PC-9 (cell line): ENCODE results near the gene PBX3. TPM values are rescaled to one million over a fixed set of nuclear protein-coding genes. Genes with fewer than 3 reads are reported as not detected.

Experiments used
- BruUV-seq: library from RNA; stranded (reverse); fragments of 400-500 nt; replicated peaks from 2 replicates; lab custom pipeline; 2021; lab: Mats Ljungman, UMichigan
- CTCF ChIA-PET: fragments of 300-600 bp; sonication (Branson Sonifier 250); formaldehyde crosslinking; loops from one replicate; lab custom pipeline; 2022; ENCODE audit warnings: antibody characterized with exemption; lab: Charles Lee
- POLR2A ChIA-PET: fragments of 300-600 bp; sonication (Branson Sonifier 250); formaldehyde crosslinking; loops from one replicate; lab custom pipeline; 2022; ENCODE audit warnings: antibody characterized with exemption; ENCODE audit not compliant: unreplicated experiment; lab: Charles Lee
- DNase-seq, 2 experiments: peaks; one replicate each; pipeline versions ENCODE4 v3.0.0 to v3.0.0-alpha.2; 2015 to 2022; ENCODE audit warnings: mixed read lengths in 1 of 2
- H2AFZ ChIP-seq: fragments of 200-600 bp; sonication (generic); 2 replicates; pipeline ENCODE4 v1.8.1; 2017; ENCODE audit warnings: antibody characterized with exemption
- H3F3A ChIP-seq: fragments of 200-600 bp; sonication (generic); 2 replicates; pipeline ENCODE4 v1.8.1; 2017; ENCODE audit warnings: antibody characterized with exemption, mild to moderate bottlenecking, low read depth; ENCODE audit not compliant: insufficient read depth
- H3K27ac ChIP-seq: fragments of 200-600 bp; sonication (generic); 2 replicates; pipeline ENCODE4 v1.6.1; 2016; ENCODE audit warnings: mixed run types
- H3K27me3 ChIP-seq: fragments of 200-600 bp; sonication (generic); 2 replicates; pipeline ENCODE4 v1.6.1; 2016; ENCODE audit warnings: low read depth, mixed run types; ENCODE audit not compliant: insufficient read depth
- H3K36me3 ChIP-seq: fragments of 200-600 bp; sonication (generic); 2 replicates; pipeline ENCODE4 v1.6.1; 2016; ENCODE audit warnings: low read depth, mixed run types
- H3K4me1 ChIP-seq: fragments of 200-600 bp; sonication (generic); replicated peaks from 2 replicates; pipeline ENCODE4 v1.6.1; 2016; ENCODE audit warnings: mixed run types; ENCODE audit not compliant: insufficient read depth
- H3K4me2 ChIP-seq: fragments of 200-600 bp; sonication (generic); 2 replicates; pipeline ENCODE4 v1.6.1; 2017; ENCODE audit warnings: mixed run types
- H3K4me3 ChIP-seq: fragments of 200-600 bp; sonication (generic); 2 replicates; pipeline ENCODE4 v1.6.1; 2016; ENCODE audit warnings: mixed run types
- H3K79me2 ChIP-seq: fragments of 200-600 bp; sonication (generic); 2 replicates; pipeline ENCODE4 v1.6.1; 2017; ENCODE audit warnings: low read depth, mixed run types
- H3K9me2 ChIP-seq: fragments of 200-600 bp; sonication (generic); 2 replicates; pipeline ENCODE4 v1.8.1; 2017; ENCODE audit warnings: mild to moderate bottlenecking; ENCODE audit not compliant: insufficient read depth
- H3K9me3 ChIP-seq: fragments of 200-600 bp; sonication (generic); 2 replicates; pipeline ENCODE4 v1.8.1; 2016; ENCODE audit warnings: low read depth; ENCODE audit not compliant: insufficient read depth
- H4K20me1 ChIP-seq: fragments of 200-600 bp; sonication (generic); 2 replicates; pipeline ENCODE4 v1.8.1; 2017; ENCODE audit not compliant: insufficient read depth
- CTCF ChIP-seq: fragments of 200-600 bp; sonication (generic); conservative IDR thresholded peaks from 2 replicates; pipeline ENCODE4 v1.6.1; 2017; ENCODE audit warnings: mixed run types, antibody characterized with exemption, mild to moderate bottlenecking, moderate library complexity
- EZH2 ChIP-seq: fragments of 200-600 bp; sonication (generic); IDR thresholded peaks from 2 replicates; pipeline ENCODE4 v1.8.0; 2017; ENCODE audit warnings: antibody characterized with exemption, low read depth
- intact Hi-C: fragments of 100-400 bp; cut with micrococcal nuclease; formaldehyde crosslinking; loops from one replicate; pipeline ENCODE4 v1.10.0; 2022; ENCODE audit not compliant: unreplicated experiment
- total RNA-seq: library from RNA; stranded (reverse); gene quantifications from 2 replicates; pipeline ENCODE4 v1.2.3, GENCODE V29; 2021

Gene PBX3
- total RNA-seq, 1 experiment from 2014 or later, result 18.3 TPM

- DNase-seq, result no peak
- no peak overlapping the region for H3K27ac ChIP-seq
- H4K20me1 ChIP-seq, result no peaks in the 10 kb centered on the region
- intact Hi-C loops, result no loop called here
- no peaks in the 10 kb centered on the region for H3K9me3 ChIP-seq
- no peaks in the 10 kb centered on the region for H3F3A ChIP-seq
- H3K9me2 ChIP-seq, result no peaks in the 10 kb centered on the region
- H3K4me3 ChIP-seq, result no peak overlapping the region
- no peaks in the 10 kb centered on the region for H3K4me1 ChIP-seq
- H3K4me2 ChIP-seq, result no peak overlapping the region
- ChIA-PET POLR2A (no interaction called here), CTCF (no interaction called here)
- no peaks in the 10 kb centered on the region for H3K36me3 ChIP-seq
- no peaks in the 10 kb centered on the region for H3K79me2 ChIP-seq
- TF ChIP-seq CTCF, result no peak
- TF ChIP-seq EZH2, result no peak
- no peak overlapping the region for H2AFZ ChIP-seq
- no TSS peak for BruUV-seq
- H3K27me3 ChIP-seq, result no peaks in the 10 kb centered on the region
Measured at GRCh38 chr9:125908966-125909365, 161.8 kb downstream of the PBX3 start.

GRCh38 chr9:125909459-125909858, 162.3 kb downstream of the PBX3 start:
- no TSS peak for BruUV-seq
- Histone ChIP-seq H4K20me1 (no peaks in the 10 kb centered on the region), H3K27me3 (no peaks in the 10 kb centered on the region), H3K36me3 (no peaks in the 10 kb centered on the region), H2AFZ (no peak overlapping the region), H3K4me1 (no peaks in the 10 kb centered on the region), H3K4me3 (no peak overlapping the region), H3K4me2 (no peak overlapping the region), H3K9me3 (no peaks in the 10 kb centered on the region), H3K79me2 (no peaks in the 10 kb centered on the region), H3K9me2 (no peaks in the 10 kb centered on the region), H3F3A (no peaks in the 10 kb centered on the region), H3K27ac (no peak overlapping the region)
- no peak for DNase-seq
- POLR2A ChIA-PET, result no interaction called here
- intact Hi-C loops, result no loop called here
- TF ChIP-seq CTCF (no peak), EZH2 (no peak)
- CTCF ChIA-PET, result no interaction called here

- Histone ChIP-seq H3K27ac (no peak overlapping the region), H3K9me2 (no peaks in the 10 kb centered on the region), H3K9me3 (no peaks in the 10 kb centered on the region), H3F3A (no peaks in the 10 kb centered on the region), H3K4me2 (no peak overlapping the region), H2AFZ (no peak overlapping the region), H4K20me1 (no peaks in the 10 kb centered on the region), H3K79me2 (no peaks in the 10 kb centered on the region), H3K4me1 (no peaks in the 10 kb centered on the region), H3K36me3 (no peaks in the 10 kb centered on the region), H3K4me3 (no peak overlapping the region), H3K27me3 (no peaks in the 10 kb centered on the region)
- DNase-seq, result no peak
- ChIA-PET CTCF (no interaction called here), POLR2A (no interaction called here)
- BruUV-seq, result no TSS peak
- intact Hi-C loops, result no loop called here
- TF ChIP-seq CTCF (no peak), EZH2 (no peak)
Measured at GRCh38 chr9:125910286-125910685, 163.1 kb downstream of the PBX3 start.
